HG03025 (cell line): ENCODE measurements around the gene CCNH.
A peak's percentile ranks its signal among the peaks of the same experiment; 100 is the strongest.

Experiments used
- ATAC-seq: cut with Tn5 transposase; IDR thresholded peaks from one replicate; pipeline ENCODE4 v1.9.1; 2021; ENCODE audit warnings: mild to moderate bottlenecking, moderate library complexity; ENCODE audit not compliant: unreplicated experiment, low FRiP score

The CCNH gene

DNA sequence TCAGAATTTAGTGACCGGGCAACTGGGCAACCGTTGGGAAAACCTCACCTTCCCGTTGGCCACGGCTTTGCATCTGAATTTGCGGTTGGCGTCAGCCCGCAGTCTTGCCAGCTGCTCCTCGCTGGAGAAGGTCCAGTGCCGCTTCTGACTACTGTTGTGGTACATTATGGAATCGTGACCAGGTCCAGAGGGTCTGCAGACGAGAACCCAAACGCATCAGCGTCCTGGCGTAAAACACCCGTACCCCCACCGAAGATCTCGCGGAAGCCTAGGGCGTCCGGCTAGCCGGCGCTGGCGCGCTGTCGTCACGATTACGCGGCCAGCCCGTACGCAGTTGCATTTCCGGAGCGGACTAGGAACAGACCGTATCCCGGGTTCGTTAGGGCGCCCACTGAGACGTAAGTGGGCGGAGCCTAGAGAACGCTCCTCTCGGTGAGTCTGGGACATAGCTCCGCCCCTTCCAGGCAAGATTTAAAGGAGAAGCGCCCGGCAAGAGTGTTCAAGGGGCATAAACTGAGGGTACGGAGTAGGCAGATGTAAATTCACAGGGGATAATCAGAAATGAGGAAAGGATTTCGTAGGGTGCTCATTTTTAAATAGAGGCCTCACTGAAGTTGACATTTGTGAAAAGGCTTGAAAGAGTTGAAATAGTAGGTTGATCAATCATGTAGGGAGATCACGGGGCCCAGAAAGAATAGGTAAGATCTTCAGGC is at the start of gene CCNH:
Gene CCNH (minus strand): TSS at position 301 of the 713 bp plus-strand sequence. CDS start 136 bp downstream, at position 165.
- peak; percentile 98 for ATAC-seq

- ATAC-seq: no peak
Observed at GRCh38 chr5:87457706-87458105, 45.0 kb upstream of the CCNH start.

DNA sequence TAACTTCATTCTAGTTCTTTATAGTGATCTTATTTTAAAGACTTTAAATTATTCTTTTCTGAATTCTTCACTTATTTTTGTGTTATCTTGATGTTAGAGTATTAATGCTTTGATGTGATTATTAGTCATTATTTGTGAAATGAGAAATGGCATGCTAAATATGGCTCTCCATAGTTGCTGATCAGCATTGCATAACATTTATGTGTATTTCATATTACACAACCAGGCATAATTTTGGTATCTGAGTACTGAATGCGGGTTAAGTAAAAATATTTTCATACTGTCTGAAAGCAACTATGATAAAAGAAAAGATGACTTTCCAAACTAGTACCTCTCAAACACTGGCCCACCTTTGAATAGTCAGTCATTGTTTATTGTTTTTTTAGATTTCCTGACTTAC is 41.1 kb upstream of the CCNH start:
- no peak for ATAC-seq

GRCh38 chr5:87452837-87453236 is 40.1 kb upstream of the CCNH start:
- ATAC-seq: no peak

- no peak for ATAC-seq
Observed at GRCh38 chr5:87442419-87442818, 29.7 kb upstream of the CCNH start.

- no peak for ATAC-seq
Observed at GRCh38 chr5:87438231-87438630, 25.5 kb upstream of the CCNH start.

- ATAC-seq: no peak
Observed at GRCh38 chr5:87437724-87438123, 25.0 kb upstream of the CCNH start.

GRCh38 chr5:87435144-87435694 is 22.5 kb upstream of the CCNH start:
- ATAC-seq: no peak

DNA sequence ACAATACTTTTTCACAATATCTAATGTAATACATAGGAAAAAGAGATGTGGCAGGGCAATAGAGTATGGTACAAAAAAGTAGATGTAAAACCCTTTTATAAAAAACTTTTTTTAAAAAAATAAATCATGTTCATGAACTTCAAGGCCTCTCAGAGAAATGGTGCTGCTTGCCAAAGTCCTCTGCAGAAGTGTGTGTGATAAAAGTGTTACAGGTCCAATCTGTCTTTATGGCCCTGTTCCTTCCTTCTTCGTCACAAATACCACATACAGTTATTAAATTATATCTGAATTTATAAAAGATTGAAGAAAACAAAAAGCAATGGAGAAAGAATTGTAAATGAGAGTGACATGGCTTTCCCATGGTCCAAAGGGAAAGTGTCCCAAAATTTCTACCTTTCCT is 21.7 kb upstream of the CCNH start:
- no peak for ATAC-seq

DNA sequence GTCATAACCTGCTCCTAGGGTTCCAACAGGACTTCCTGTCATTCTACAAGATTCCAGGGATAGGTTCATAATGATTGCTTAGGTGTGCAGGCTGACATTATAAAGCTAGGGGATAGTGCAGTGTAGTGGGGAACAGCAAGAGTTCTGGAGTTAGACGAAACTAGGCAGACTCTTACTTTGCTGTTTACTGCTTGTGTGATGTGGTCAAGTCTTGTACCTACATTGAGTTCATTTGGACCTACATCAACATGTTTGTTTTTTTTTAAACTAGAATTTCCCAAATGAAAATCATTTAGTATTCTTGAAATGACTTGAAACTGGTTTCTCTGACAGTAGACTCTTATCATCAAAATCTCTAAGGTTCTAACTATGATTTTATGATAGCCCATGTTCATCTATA is 21.2 kb upstream of the CCNH start:
- no peak for ATAC-seq

GRCh38 chr5:87432460-87432859 is 19.7 kb upstream of the CCNH start:
- ATAC-seq: no peak

GRCh38 chr5:87430863-87431457 is 18.2 kb upstream of the CCNH start:
- no peak for ATAC-seq

DNA sequence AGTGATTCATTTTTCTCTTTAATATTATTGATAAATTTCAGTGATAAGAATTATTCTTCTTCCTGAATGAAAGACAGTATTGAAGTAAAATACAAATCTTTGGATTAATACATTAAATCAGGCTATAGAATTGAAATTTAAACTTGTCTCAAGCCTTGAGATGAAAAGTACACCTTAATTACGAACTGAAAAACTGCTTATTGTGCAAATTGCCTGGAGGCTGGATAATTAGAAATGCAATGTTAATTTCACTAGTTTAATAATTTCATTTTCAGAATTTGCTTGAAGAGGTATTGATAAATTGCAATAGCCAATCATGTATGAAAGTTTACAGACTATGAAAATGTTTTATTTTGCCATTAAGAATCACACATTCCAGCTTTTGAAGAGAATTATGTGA is 11.0 kb upstream of the CCNH start:
- ATAC-seq: no peak

- ATAC-seq: no peak
Observed at GRCh38 chr5:87421307-87421706, 8.6 kb upstream of the CCNH start.

DNA sequence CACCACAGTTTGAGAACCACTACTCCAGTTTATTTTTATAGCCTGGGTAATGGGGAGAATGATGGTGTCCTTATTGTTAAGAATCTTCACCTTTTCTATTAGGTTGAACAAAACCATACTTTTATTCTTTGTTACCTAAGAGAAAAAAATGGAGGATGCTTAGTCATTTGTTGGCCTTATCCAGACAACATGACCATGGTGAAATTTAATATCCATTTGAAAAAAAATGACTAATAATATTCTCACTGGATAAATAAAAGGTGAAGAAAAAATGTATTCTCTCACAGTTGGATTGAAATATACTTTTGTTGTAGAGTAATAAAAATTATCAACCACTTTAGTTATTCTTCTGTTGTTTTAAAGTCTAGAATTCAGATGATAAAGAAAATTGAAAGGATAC is 5.8 kb upstream of the CCNH start:
- no peak for ATAC-seq

DNA sequence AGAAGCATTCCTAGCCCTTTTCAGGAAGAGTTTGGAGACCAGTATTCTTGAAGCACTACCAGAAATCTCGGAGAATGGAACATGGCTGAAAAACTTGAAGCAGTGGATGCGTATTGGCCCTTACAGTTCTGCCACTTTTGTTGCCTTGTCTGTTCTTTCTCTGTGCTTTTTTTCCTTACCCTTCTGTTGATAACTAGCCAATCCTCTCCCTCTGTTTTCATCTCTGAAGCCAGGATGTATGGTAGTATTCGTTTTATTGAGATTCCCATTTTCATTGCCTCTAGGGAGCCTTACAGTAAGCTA is 564 bp upstream of the CCNH start:
- ATAC-seq: no peak

- ATAC-seq: peak; percentile 24
Observed at GRCh38 chr5:87411973-87412629, 629 bp downstream of the CCNH start.

- ATAC-seq: no peak
Observed at GRCh38 chr5:87411586-87411972, 1.2 kb downstream of the CCNH start.

GRCh38 chr5:87410931-87411330 is 1.8 kb downstream of the CCNH start:
- no peak for ATAC-seq

GRCh38 chr5:87408204-87408603 is 4.5 kb downstream of the CCNH start:
- ATAC-seq: no peak

GRCh38 chr5:87405472-87406155 is 7.1 kb downstream of the CCNH start:
- no peak for ATAC-seq
